HepG2 (cell line): ENCODE measurements around the gene EHBP1. TPM values are rescaled to one million over a fixed set of nuclear protein-coding genes. Genes with fewer than 3 reads are reported as not detected.

Experiments used
- ATAC-seq: fragments of 200-7000 bp; cut with Tn5 transposase; 3 replicates; pipeline ENCODE4 v1.9.1; 2020; ENCODE audit warnings: mild to moderate bottlenecking, moderate library complexity
- BruUV-seq: library from RNA; stranded (reverse); fragments of 400-500 nt; replicated peaks from 2 replicates; lab custom pipeline; 2021; lab: Mats Ljungman, UMichigan
- CTCF ChIA-PET: fragments of 300-600 bp; formaldehyde crosslinking; extraction: SDS; loops from one replicate; lab custom pipeline; 2021; ENCODE audit warnings: low total read pairs, inconsistent platforms, low intra/inter-chr PET ratio; lab: Yijun Ruan, JAX
- POLR2A ChIA-PET: fragments of 350-600 bp; sonication (Branson Sonifier 250); formaldehyde crosslinking; loops from one replicate; lab custom pipeline; 2020; ENCODE audit warnings: antibody characterized with exemption, inconsistent platforms; lab: Yijun Ruan, JAX
- DNase-seq: peaks from one replicate; pipeline ENCODE4 v3.0.0-alpha.2; 2015; ENCODE audit warnings: low spot score
- FAIRE-seq: peaks from 3 replicates; lab custom pipeline; 2011; peaks lifted over from hg19 to GRCh38; lab: Jason Lieb, UNC
- H2AFZ ChIP-seq: one replicate; pipeline ENCODE4 v1.6.1; 2011; ENCODE audit warnings: low read length, inconsistent platforms
- H3K27ac ChIP-seq: fragments of 300-600 bp; 3 replicates; pipeline ENCODE4 v1.8.0; 2011; ENCODE audit warnings: mixed run types, mild to moderate bottlenecking, mixed read lengths, low read length, inconsistent platforms; ENCODE audit not compliant: insufficient read depth; ENCODE audit errors: extremely low read length
- H3K27me3 ChIP-seq, 2 experiments: fragments of 200-600 bp in 1 of 2; 2 replicates in 1 of 2; 3 replicates in 1 of 2; pipeline versions ENCODE4 v1.6.0 to v1.8.0; 2011; ENCODE audit warnings: low read length in 2 of 2, mild to moderate bottlenecking in 2 of 2, moderate library complexity in 2 of 2, inconsistent platforms in 1 of 2; ENCODE audit not compliant: insufficient read depth in 2 of 2, control insufficient read depth in 1 of 2
- H3K36me3 ChIP-seq, 2 experiments: fragments of 200-600 bp in 1 of 2; replicated peaks in 1 of 2; 2 replicates in 1 of 2; 3 replicates in 1 of 2; pipeline versions ENCODE4 v1.5.1 to v1.8.0; 2011; ENCODE audit warnings: low read length in 2 of 2, inconsistent platforms in 1 of 2; ENCODE audit not compliant: insufficient read depth in 2 of 2, control insufficient read depth in 1 of 2
- H3K4me1 ChIP-seq: 2 replicates; pipeline ENCODE4 v1.5.1; 2012; ENCODE audit warnings: low read length, inconsistent platforms; ENCODE audit not compliant: insufficient read depth
- H3K4me2 ChIP-seq: 2 replicates; pipeline ENCODE4 v1.6.0; 2011; ENCODE audit warnings: low read depth, low read length, inconsistent platforms
- H3K4me3 ChIP-seq, 3 experiments: fragments of 200-600 bp in 1 of 3; sonication (generic), shearing (Covaris generic) in 1 of 3; replicated peaks in 1 of 3; 2 replicates each; pipeline ENCODE4 v1.5.1; 2011 to 2016; ENCODE audit warnings: low read length in 3 of 3, inconsistent platforms in 2 of 3, low read depth in 2 of 3, mild to moderate bottlenecking in 2 of 3, control low read depth in 1 of 3, mixed read lengths in 1 of 3; ENCODE audit not compliant: insufficient read depth in 1 of 3
- H3K79me2 ChIP-seq: one replicate; pipeline ENCODE4 v1.6.1; 2011; ENCODE audit warnings: low read length, inconsistent platforms; ENCODE audit not compliant: insufficient read depth
- H3K9ac ChIP-seq: 2 replicates; pipeline ENCODE4 v1.6.0; 2011; ENCODE audit warnings: mild to moderate bottlenecking, low read depth, low read length, inconsistent platforms; ENCODE audit not compliant: insufficient read depth
- H3K9me3 ChIP-seq: 2 replicates; pipeline ENCODE4 v1.5.1; 2012; ENCODE audit warnings: mild to moderate bottlenecking, low read length
- H4K20me1 ChIP-seq: 2 replicates; pipeline ENCODE4 v1.6.0; 2011; ENCODE audit warnings: inconsistent platforms, mild to moderate bottlenecking, low read length, moderate library complexity; ENCODE audit not compliant: insufficient read depth
- AGO2 ChIP-seq: fragments of 200-400 bp; formaldehyde crosslinking; optimal IDR thresholded peaks from 2 replicates; pipeline ENCODE3; 2017; ENCODE audit warnings: mild to moderate bottlenecking, low read depth, low read length, moderate library complexity
- EZH2 ChIP-seq: conservative IDR thresholded peaks from 2 replicates; pipeline ENCODE4 v1.6.1; 2012; ENCODE audit warnings: mild to moderate bottlenecking, low read depth, low read length, moderate library complexity
- PAXIP1 ChIP-seq: sonication (generic); formaldehyde crosslinking; conservative IDR thresholded peaks from 2 replicates; pipeline ENCODE4 v1.4.0; 2020; ENCODE audit warnings: mild to moderate bottlenecking, missing genetic modification reagents, moderate library complexity
- POLR2AphosphoS2 ChIP-seq: IDR thresholded peaks from 2 replicates; pipeline ENCODE4 v1.6.1; 2011; ENCODE audit warnings: low read depth, low read length, improper control_type of control experiment
- ZBTB42 ChIP-seq: sonication (generic); formaldehyde crosslinking; IDR thresholded peaks from 2 replicates; pipeline ENCODE4 v1.5.0; 2020; ENCODE audit warnings: mild to moderate bottlenecking, missing genetic modification reagents
- ZNF124 ChIP-seq: sonication (generic); formaldehyde crosslinking; IDR thresholded peaks from 2 replicates; pipeline ENCODE4 v1.4.0; 2020; ENCODE audit warnings: missing genetic modification reagents
- ZNF20 ChIP-seq: sonication (generic); formaldehyde crosslinking; IDR thresholded peaks from 2 replicates; pipeline ENCODE4 v1.4.0; 2020; ENCODE audit warnings: mild to moderate bottlenecking, moderate library complexity, missing genetic modification reagents
- WGBS: methylation state at CpG from one replicate; pipeline ENCODE4 v1.1.6; 2017; ENCODE audit warnings: low lambda C conversion rate; 5-methylcytosine and 5-hydroxymethylcytosine counted together
- in situ Hi-C: cut with HindIII; loops from 2 replicates; pipeline ENCODE4 v1.10.0; 2017; ENCODE audit warnings: low pct_unique_long_range_greater_than_20kb; ENCODE audit not compliant: extremely low pct_ligation_motif_present
- intact Hi-C: fragments of 100-400 bp; cut with micrococcal nuclease; formaldehyde crosslinking; loops from one replicate; pipeline ENCODE4 v1.10.0; 2022; ENCODE audit not compliant: unreplicated experiment
- polyA plus RNA-seq, 8 experiments: library from polyadenylated mRNA; depleted of rRNA in 3 of 8; stranded (reverse) in 7 of 8; unstranded in 1 of 8; fragments of >200 nt; fragmentation: Illumina TruSeq in 4 of 8; extraction: Trizol in 4 of 8; gene quantifications; 2 replicates each; pipeline versions ENCODE4 v1.2.1 to v1.2.3, GENCODE V29; 2011 to 2016; ENCODE audit warnings: low read depth in 4 of 8, missing spikeins in 1 of 8, mixed read lengths in 1 of 8; ENCODE audit not compliant: insufficient read depth in 1 of 8
- total RNA-seq, 5 experiments: library from RNA; depleted of rRNA; stranded (reverse); fragments of >200 nt; fragmentation: Illumina TruSeq; extraction: Trizol; gene quantifications; 2 replicates each; pipeline ENCODE4 v1.2.3, GENCODE V29; 2016; ENCODE audit warnings: low read depth in 1 of 5

EHBP1 gene
- total and polyA plus RNA-seq, 2 of the 13 experiments (the other 11 are each of a cell fraction or from before 2014, with no cell fraction given) = 93.5 to 146 TPM

DNA sequence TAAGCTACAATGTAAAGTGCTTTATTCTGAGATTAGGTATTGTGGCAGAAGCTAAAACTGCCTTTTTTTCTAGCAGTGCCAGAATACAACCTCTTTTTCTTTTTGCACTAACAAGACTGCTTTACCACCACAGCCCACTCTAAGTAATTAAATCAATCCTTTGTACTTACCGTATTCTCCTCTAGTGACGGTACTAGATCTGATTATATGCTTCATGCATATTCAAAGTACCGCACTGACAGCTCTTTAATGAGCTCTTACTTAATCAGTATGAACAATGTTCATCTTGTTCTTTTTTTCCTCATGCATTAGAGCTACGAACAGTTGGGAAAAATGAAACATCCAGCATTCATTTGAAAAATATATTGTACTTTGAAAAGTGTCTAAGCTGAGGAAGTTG lies 329.0 kb downstream of the EHBP1 start:
- no peak overlapping the region for H2AFZ ChIP-seq
- peaks cover 3 to 31% of the 10 kb centered on the region in 2 experiments for H3K36me3 ChIP-seq
- WGBS = 96% methylated on average over 4 of the region's 4 CpGs
- no peak overlapping the region for H3K4me3 ChIP-seq
- DNase-seq (no peak), FAIRE-seq (no peak), ATAC-seq (no peak)
- ChIA-PET CTCF (no interaction called here), POLR2A (no interaction called here)
- H4K20me1 ChIP-seq = no peaks in the 10 kb centered on the region; the same call in 1 of the 2 replicates
- H3K4me1 ChIP-seq = no peaks in the 10 kb centered on the region
- in situ Hi-C loops (no loop called here), intact Hi-C loops (no loop called here)
- no peaks in the 10 kb centered on the region for H3K27me3 ChIP-seq
- H3K27ac ChIP-seq = no peak overlapping the region
- no peaks in the 10 kb centered on the region for H3K9me3 ChIP-seq
- H3K9ac ChIP-seq = no peak overlapping the region
- no peak overlapping the region for H3K4me2 ChIP-seq
- no TSS peak for BruUV-seq
- no peaks in the 10 kb centered on the region for H3K79me2 ChIP-seq
- TF ChIP-seq ZNF124 (CRISPR knock-in tag) (no peak), EZH2 (no peak), ZNF20 (CRISPR knock-in tag) (no peak), ZBTB42 (CRISPR knock-in tag) (no peak), POLR2AphosphoS2 (no peak)

DNA sequence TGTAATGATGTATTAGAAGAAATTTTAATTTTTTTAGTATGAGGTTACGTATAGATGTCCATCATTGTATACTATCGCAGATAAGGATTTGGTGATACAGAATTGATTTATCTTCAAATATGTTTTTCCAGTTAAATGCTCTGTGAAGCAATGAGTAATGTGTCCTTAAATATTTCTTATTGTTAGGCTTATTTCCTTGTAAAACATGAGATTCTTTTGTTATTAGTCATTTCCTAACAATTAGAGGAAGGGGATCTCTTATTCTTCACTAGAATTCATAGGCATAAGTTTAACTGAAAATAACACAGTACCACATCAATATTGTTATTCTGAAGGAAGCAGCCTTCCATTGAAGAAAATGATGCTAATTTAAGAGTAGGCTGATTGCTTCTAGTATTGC lies 329.7 kb downstream of the EHBP1 start:
- Histone ChIP-seq H3K4me3 (no peak overlapping the region), H3K36me3 (peaks cover 3 to 28% of the 10 kb centered on the region in 2 experiments), H3K4me1 (no peaks in the 10 kb centered on the region), H3K79me2 (no peaks in the 10 kb centered on the region), H4K20me1 (no peaks in the 10 kb centered on the region; the same call in 1 of the 2 replicates), H3K9me3 (no peaks in the 10 kb centered on the region), H3K9ac (no peak overlapping the region), H3K4me2 (no peak overlapping the region), H2AFZ (no peak overlapping the region), H3K27me3 (no peaks in the 10 kb centered on the region), H3K27ac (no peak overlapping the region)
- no peak for FAIRE-seq
- no peak for DNase-seq
- ATAC-seq = no peak
- TF ChIP-seq AGO2 (peak; percentile 9), PAXIP1 (CRISPR knock-in tag) (no peak)
- 98% methylated on average over 2 of the region's 2 CpGs for WGBS
- ChIA-PET POLR2A (no interaction called here), CTCF (no interaction called here)
- intact Hi-C loops (no loop called here), in situ Hi-C loops (no loop called here)
- no TSS peak for BruUV-seq
